Spleen (tissue), 3 donors: ENCODE data around the gene DAPK3.

ENCODE experiments used
- POLR2A ChIP-seq, 3 donors: fragments of 450-650 bp; IDR thresholded peaks; one replicate each; pipeline ENCODE4 v1.5.1; 2017; ENCODE audit warnings: antibody characterized with exemption in 3 of 3, mild to moderate bottlenecking in 1 of 3
- POLR2AphosphoS5 ChIP-seq, 3 donors: sonication (generic); formaldehyde crosslinking; IDR thresholded peaks; one replicate each; pipeline ENCODE4 v1.5.1; 2017; ENCODE audit warnings: antibody characterized with exemption in 3 of 3

DNA sequence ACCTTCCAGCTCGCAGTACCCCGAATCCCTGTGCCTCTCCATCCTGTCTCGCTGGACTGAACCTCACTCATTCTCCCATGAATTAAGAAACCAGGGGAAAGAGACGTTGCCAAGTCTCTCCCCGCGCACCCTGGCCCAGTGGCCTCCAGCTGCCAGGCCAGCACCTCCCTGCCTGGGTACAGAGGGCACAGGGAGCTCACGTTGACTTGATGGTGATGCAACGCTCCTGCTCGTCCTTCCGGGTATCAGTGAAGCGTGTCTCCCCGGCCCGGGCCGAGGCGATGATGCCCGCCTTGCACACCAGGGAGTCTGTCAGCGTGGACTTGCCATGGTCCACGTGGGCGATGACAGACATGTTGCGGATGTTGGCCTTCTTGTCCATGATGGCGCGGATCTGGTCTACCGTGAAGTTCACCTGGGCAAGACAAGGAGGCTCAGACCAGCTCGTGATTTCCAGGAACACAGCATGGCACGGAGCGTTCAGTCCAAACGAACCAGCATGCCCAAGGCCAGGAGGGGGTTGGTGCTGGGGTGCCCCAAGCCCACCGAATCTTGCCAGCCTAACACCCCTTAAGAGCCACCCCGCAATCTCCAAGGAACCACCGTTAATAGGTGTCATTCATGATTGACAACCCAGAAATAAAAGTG is 13.2 kb upstream of the DAPK3 start:
- TF ChIP-seq POLR2A (IDR thresholded peaks at IDR 0.05) (no peak), POLR2AphosphoS5 (IDR thresholded peaks at IDR 0.05) (peak; percentile 67 to 78 (median 71))
